ENCODE results near the gene LY6G6F.
A peak's percentile ranks its signal among the peaks of the same experiment; 100 is the strongest.
"Not testable (repeated sequence)": the region's sequence is repeated elsewhere in the genome, so short reads cannot be mapped to it uniquely, and the experiment has no call there.

Gene LY6G6F

GRCh38 chr6:31702819-31703716 is 3.6 kb upstream of the LY6G6F start, which contains the start of gene ABHD16A:
TSS of gene ABHD16A (minus strand) at chr6:31703324. CDS start at chr6:31703281, 43 bp downstream.
- DNase-seq (ENCODE audit: low read depth), result peak; percentile 98

- DNase-seq (ENCODE audit: low read depth), result no peak
Observed at GRCh38 chr6:31705931-31706330, 735 bp upstream of the LY6G6F start.

- DNase-seq (ENCODE audit: low read depth), result no peak
Observed at GRCh38 chr6:31707701-31708100, 1.0 kb downstream of the LY6G6F start.

GRCh38 chr6:31708224-31708623 is 1.6 kb downstream of the LY6G6F start:
- no peak for DNase-seq (ENCODE audit: low read depth)

GRCh38 chr6:31709157-31709556 is 2.5 kb downstream of the LY6G6F start:
- not testable (repeated sequence) for DNase-seq (ENCODE audit: low read depth)

GRCh38 chr6:31710523-31711219 is 4.0 kb downstream of the LY6G6F start:
- DNase-seq (ENCODE audit: low read depth), result no peak

GRCh38 chr6:31711233-31711632 is 4.6 kb downstream of the LY6G6F start:
- no peak for DNase-seq (ENCODE audit: low read depth)

- DNase-seq (ENCODE audit: low read depth), result no peak
Observed at GRCh38 chr6:31712296-31712695, 5.6 kb downstream of the LY6G6F start.

- no peak for DNase-seq (ENCODE audit: low read depth)
Observed at GRCh38 chr6:31713465-31713864, 6.8 kb downstream of the LY6G6F start.

GRCh38 chr6:31713991-31714684 is 7.5 kb downstream of the LY6G6F start:
- DNase-seq (ENCODE audit: low read depth), result no peak

- no peak for DNase-seq (ENCODE audit: low read depth)
Observed at GRCh38 chr6:31715022-31715958, 8.6 kb downstream of the LY6G6F start, which contains the start of gene LY6G6D. TSS of gene LY6G6D (plus strand) at chr6:31715348. CDS start at chr6:31715356, 8 bp downstream.

- no peak for DNase-seq (ENCODE audit: low read depth)
Observed at GRCh38 chr6:31717499-31718222, 11.0 kb downstream of the LY6G6F start.

GRCh38 chr6:31718265-31718664 is 11.6 kb downstream of the LY6G6F start:
- no peak for DNase-seq (ENCODE audit: low read depth)

GRCh38 chr6:31719001-31719400 is 12.3 kb downstream of the LY6G6F start:
- no peak for DNase-seq (ENCODE audit: low read depth)

GRCh38 chr6:31720196-31720770 is 13.6 kb downstream of the LY6G6F start:
- no peak for DNase-seq (ENCODE audit: low read depth)

GRCh38 chr6:31721351-31722020 is 14.8 kb downstream of the LY6G6F start, which contains the start of gene LY6G6C:
TSS of gene LY6G6C (minus strand) at chr6:31721746. CDS start at chr6:31721679, 67 bp downstream.
- DNase-seq (ENCODE audit: low read depth), result no peak

- DNase-seq (ENCODE audit: low read depth), result no peak
Observed at GRCh38 chr6:31722173-31722572, 15.5 kb downstream of the LY6G6F start.

- no peak for DNase-seq (ENCODE audit: low read depth)
Observed at GRCh38 chr6:31723245-31723979, 16.7 kb downstream of the LY6G6F start, which contains the start of gene MPIG6B. TSS of gene MPIG6B (plus strand) at chr6:31723373. CDS start at chr6:31723384, 11 bp downstream.

Data from fibroblast of gingiva (primary cell).